H1 (cell line): ENCODE data around the gene APOBEC3C. TPM values are rescaled to one million over a fixed set of nuclear protein-coding genes. Genes with fewer than 3 reads are reported as not detected.

Source experiments
- SP1 ChIP-seq: IDR thresholded peaks from 2 replicates; pipeline ENCODE4 v1.6.1; 2011; ENCODE audit warnings: low read depth, low read length
- polyA plus RNA-seq, 7 experiments: library from polyadenylated mRNA; depleted of rRNA in 3 of 7; stranded (reverse) in 5 of 7; unstranded in 2 of 7; fragments of >200 nt in 5 of 7; fragments of 200-250 nt in 2 of 7; gene quantifications; 1 replicate in 5 of 7; 2 replicates in 1 of 7; 4 replicates in 1 of 7; pipeline versions ENCODE4 v1.2.1 to v1.2.3, GENCODE V29; 2011 to 2013; ENCODE audit warnings: missing spikeins in 2 of 7, mixed read lengths in 2 of 7
- total RNA-seq: library from RNA; stranded (reverse); fragmentation: NEBNext Ultra II Directional; extraction: Animal tissue kit (Norgen Biotek cat#: 25700); gene quantifications from 2 replicates; pipeline ENCODE4 v1.2.1, GENCODE V29; 2021
- TF ChIP-seq, protein P1 (sequence below): IDR thresholded peaks from 2 replicates; pipeline ENCODE4 v1.6.1; 2012; ENCODE audit warnings: inconsistent platforms
- TF ChIP-seq, protein P2 (sequence below), 3 experiments: IDR thresholded peaks; 1 replicate in 2 of 3; 2 replicates in 1 of 3; pipeline versions ENCODE4 v1.5.1 to v1.6.1; 2011; ENCODE audit warnings: low read length in 3 of 3, mild to moderate bottlenecking in 3 of 3, inconsistent platforms in 2 of 3, low read depth in 1 of 3, moderate library complexity in 1 of 3; ENCODE audit not compliant: insufficient read depth in 1 of 3; ENCODE audit errors: control extremely low read depth in 1 of 3

The APOBEC3C gene
- total and polyA plus RNA-seq, 2 of the 8 experiments (the other 6 are each of a cell fraction or from before 2014, with no cell fraction given): 20.3 to 23.3 TPM

DNA sequence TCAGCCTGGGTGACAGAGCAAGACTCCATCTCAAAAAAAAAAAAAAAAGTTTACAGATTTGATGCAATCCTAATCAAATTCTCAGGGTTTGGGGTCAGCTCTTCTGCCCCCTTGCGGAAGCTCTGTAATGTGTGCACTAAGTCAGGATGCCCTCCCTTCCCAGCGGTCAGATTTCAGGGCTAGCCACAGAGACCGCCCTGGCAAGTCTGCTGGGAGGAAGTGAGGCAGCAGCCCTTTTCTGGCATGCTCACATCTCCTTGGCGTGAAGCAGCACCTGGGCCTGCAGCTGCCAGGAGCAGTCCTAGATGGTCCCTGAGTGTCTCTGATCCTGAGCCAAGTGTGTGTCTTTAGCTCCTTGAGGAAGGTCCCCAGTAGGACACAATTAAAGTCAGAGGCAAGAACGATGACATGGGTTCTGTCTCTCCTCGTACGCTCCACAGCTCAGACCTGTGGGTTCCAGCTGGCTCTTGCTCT lies 10.9 kb upstream of the APOBEC3C start (continued):
- peak; percentile 26; the same call in 1 of the 2 replicates for TF ChIP-seq SP1
- TF ChIP-seq, protein P1, sequence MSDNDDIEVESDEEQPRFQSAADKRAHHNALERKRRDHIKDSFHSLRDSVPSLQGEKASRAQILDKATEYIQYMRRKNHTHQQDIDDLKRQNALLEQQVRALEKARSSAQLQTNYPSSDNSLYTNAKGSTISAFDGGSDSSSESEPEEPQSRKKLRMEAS: peak; percentile 30; the same call in 1 of the 2 replicates
- TF ChIP-seq, protein P2, sequence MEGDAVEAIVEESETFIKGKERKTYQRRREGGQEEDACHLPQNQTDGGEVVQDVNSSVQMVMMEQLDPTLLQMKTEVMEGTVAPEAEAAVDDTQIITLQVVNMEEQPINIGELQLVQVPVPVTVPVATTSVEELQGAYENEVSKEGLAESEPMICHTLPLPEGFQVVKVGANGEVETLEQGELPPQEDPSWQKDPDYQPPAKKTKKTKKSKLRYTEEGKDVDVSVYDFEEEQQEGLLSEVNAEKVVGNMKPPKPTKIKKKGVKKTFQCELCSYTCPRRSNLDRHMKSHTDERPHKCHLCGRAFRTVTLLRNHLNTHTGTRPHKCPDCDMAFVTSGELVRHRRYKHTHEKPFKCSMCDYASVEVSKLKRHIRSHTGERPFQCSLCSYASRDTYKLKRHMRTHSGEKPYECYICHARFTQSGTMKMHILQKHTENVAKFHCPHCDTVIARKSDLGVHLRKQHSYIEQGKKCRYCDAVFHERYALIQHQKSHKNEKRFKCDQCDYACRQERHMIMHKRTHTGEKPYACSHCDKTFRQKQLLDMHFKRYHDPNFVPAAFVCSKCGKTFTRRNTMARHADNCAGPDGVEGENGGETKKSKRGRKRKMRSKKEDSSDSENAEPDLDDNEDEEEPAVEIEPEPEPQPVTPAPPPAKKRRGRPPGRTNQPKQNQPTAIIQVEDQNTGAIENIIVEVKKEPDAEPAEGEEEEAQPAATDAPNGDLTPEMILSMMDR (IDR thresholded peaks at IDR 0.05; ENCODE audit: control extremely low read depth in 1 of 3, insufficient read depth in 1 of 3, low read depth in 1 of 3, low read length in 3 of 3): peak; percentile 66 to 86 (median 82)
